Measurements from ENCODE around the gene SELENOI. TPM values are rescaled to one million over a fixed set of nuclear protein-coding genes. Genes with fewer than 3 reads are reported as not detected.

SELENOI gene
- total RNA-seq, 1 donor from 2014 or later: 41.2 TPM

- Mint-ChIP-seq H3K36me3 (ENCODE audit: low read depth) (no peaks in the 10 kb centered on the region), H3K9me3 (no peaks in the 10 kb centered on the region), H3K4me3 (no peak overlapping the region), H3K4me1 (peaks cover 5% of the 10 kb centered on the region), H3K27me3 (ENCODE audit: low read depth) (no peaks in the 10 kb centered on the region), H3K27ac (ENCODE audit: unreplicated experiment) (no peak overlapping the region)
- no peak for DNase-seq (ENCODE audit: low read depth, low spot score)
- no peak for TF ChIP-seq CTCF (conservative IDR thresholded peaks at IDR 0.05)
Observed at GRCh38 chr2:26394694-26395093, 48.8 kb downstream of the SELENOI start.

DNA sequence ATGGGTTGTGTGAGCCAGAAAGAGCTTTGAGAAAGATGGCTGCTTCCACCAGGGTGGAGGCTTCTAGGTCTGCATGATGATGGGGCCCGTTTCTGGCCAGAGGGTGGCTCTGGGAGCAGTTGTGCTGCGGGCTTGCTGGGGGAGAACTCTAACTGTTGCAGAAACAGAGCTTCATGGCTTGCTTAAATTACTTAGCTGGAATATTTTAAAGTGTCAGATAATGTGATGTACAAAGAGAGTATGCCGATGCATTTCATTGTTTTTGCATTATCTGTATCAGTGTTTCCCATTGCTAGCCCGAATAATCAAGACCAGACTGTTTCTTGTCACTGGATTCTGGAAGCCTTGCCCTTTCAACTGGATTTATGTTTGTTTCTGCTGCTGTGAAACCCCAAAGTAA, 49.5 kb downstream of the SELENOI start:
- Mint-ChIP-seq H3K9me3 (no peaks in the 10 kb centered on the region), H3K36me3 (ENCODE audit: low read depth) (no peaks in the 10 kb centered on the region)

GRCh38 chr2:26396734-26397298, 50.9 kb downstream of the SELENOI start:
- H3K4me3 Mint-ChIP-seq: no peak overlapping the region
- peaks cover 13% of the 10 kb centered on the region for H3K4me1 Mint-ChIP-seq
- no peaks in the 10 kb centered on the region for H3K9me3 Mint-ChIP-seq
- H3K27me3 Mint-ChIP-seq (ENCODE audit: low read depth): no peaks in the 10 kb centered on the region
- H3K27ac Mint-ChIP-seq (ENCODE audit: unreplicated experiment): no peak overlapping the region
- no peak for TF ChIP-seq CTCF (conservative IDR thresholded peaks at IDR 0.05)
- DNase-seq (ENCODE audit: low read depth, low spot score): no peak
- H3K36me3 Mint-ChIP-seq (ENCODE audit: low read depth): no peaks in the 10 kb centered on the region

More for the DNA sequence above, 49.5 kb downstream of the SELENOI start:
- H3K27ac Mint-ChIP-seq (ENCODE audit: unreplicated experiment): no peak overlapping the region
- no peak for TF ChIP-seq CTCF (conservative IDR thresholded peaks at IDR 0.05)
- peaks cover 8% of the 10 kb centered on the region for H3K4me1 Mint-ChIP-seq
- H3K27me3 Mint-ChIP-seq (ENCODE audit: low read depth): no peaks in the 10 kb centered on the region
- no peak for DNase-seq (ENCODE audit: low read depth, low spot score)
- no peak overlapping the region for H3K4me3 Mint-ChIP-seq

DNA sequence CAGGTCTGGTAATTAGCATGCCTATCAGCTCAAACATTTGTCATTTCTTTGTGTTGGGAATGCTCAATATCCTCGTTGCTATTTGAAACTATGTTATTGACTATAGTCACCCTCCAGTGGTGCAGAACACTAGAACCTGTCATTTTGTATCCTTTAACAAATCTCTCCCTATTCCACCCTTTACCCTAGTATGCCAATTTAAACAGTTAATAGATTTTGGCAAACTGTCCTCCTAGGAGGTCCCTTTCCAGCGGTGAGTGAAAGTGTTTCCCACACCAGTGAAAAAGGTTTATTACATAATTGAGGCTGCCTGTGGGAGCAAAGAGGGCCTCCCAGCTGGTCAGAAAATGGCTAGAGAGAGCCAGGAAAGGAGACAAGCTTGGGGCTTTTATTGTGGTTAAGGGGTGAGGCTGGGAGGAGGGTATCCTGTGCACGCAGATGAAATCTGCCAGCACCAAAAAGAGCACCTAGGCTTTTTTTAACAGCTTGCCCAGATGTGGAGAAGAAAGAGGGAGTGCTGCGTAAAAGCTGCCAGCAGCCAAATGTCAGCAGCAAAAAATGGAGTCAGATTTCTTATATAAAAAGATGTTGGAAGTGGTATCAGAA, 53.9 kb downstream of the SELENOI start:
- H3K9me3 Mint-ChIP-seq: no peaks in the 10 kb centered on the region
- H3K4me1 Mint-ChIP-seq: peaks cover 13% of the 10 kb centered on the region
- no peaks in the 10 kb centered on the region for H3K36me3 Mint-ChIP-seq (ENCODE audit: low read depth)
- H3K4me3 Mint-ChIP-seq: peak overlapping the region; percentile 45
- no peaks in the 10 kb centered on the region for H3K27me3 Mint-ChIP-seq (ENCODE audit: low read depth)
- no peak for DNase-seq (ENCODE audit: low read depth, low spot score)
- H3K27ac Mint-ChIP-seq (ENCODE audit: unreplicated experiment): no peak overlapping the region
- no peak for TF ChIP-seq CTCF (conservative IDR thresholded peaks at IDR 0.05)

DNA sequence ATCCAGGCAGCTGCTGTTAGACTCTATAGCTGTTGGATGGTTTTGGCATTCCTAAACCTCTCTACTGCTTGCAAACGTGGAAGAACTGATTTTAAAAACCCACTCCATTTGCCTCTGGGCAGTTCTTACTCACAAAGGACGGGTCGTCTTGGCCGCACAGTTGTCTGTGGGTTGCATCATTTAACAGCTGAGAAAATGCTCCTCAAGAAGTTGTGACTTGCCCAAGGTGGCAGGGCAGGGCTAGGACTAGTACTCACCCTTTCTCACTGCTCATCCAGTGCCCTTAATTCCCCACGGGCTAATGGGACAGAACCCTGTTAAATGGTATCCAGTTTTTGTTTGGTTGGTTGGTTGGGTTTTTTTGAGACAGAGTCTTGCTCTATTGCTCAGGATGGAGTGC, 54.8 kb downstream of the SELENOI start:
- Mint-ChIP-seq H3K27me3 (ENCODE audit: low read depth) (no peaks in the 10 kb centered on the region), H3K9me3 (no peaks in the 10 kb centered on the region), H3K36me3 (ENCODE audit: low read depth) (no peaks in the 10 kb centered on the region), H3K4me1 (peaks cover 12% of the 10 kb centered on the region), H3K4me3 (peak overlapping the region; percentile 11), H3K27ac (ENCODE audit: unreplicated experiment) (no peak overlapping the region)
- no peak for DNase-seq (ENCODE audit: low read depth, low spot score)
- TF ChIP-seq CTCF (conservative IDR thresholded peaks at IDR 0.05): no peak

Measured in neural crest cell (in vitro differentiated cells).